ENCODE data around the gene GIPR.

The GIPR gene

DNA sequence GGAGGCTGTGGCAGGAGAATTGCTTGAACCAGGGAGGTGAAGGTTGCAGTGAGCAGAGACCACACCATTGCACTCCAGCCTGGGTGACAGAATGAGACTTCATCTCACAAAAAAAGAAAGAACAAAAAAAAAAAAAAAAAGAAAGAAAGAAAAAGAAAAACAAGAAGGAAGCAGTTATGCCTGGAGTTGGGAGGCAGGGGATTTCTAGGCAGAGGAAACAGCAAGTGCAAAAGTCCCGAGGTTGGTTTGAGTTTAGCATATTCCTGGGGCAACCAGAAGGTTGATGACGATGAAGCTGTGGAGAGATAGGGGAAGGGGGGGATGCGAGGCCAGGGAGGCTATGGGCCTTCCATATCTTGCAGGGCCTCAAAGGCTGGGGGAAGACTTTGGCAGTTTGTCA lies 17.3 kb upstream of the GIPR start:
- TF ChIP-seq, protein P1, sequence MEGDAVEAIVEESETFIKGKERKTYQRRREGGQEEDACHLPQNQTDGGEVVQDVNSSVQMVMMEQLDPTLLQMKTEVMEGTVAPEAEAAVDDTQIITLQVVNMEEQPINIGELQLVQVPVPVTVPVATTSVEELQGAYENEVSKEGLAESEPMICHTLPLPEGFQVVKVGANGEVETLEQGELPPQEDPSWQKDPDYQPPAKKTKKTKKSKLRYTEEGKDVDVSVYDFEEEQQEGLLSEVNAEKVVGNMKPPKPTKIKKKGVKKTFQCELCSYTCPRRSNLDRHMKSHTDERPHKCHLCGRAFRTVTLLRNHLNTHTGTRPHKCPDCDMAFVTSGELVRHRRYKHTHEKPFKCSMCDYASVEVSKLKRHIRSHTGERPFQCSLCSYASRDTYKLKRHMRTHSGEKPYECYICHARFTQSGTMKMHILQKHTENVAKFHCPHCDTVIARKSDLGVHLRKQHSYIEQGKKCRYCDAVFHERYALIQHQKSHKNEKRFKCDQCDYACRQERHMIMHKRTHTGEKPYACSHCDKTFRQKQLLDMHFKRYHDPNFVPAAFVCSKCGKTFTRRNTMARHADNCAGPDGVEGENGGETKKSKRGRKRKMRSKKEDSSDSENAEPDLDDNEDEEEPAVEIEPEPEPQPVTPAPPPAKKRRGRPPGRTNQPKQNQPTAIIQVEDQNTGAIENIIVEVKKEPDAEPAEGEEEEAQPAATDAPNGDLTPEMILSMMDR (IDR thresholded peaks at IDR 0.05; ENCODE audit: low read length, missing control alignments), result no peak
- no peak overlapping the region for H3K4me3 ChIP-seq (replicated peaks; ENCODE audit: low read depth, low read length)
- DNase-seq (ENCODE audit: low read depth), result no peak

DNA sequence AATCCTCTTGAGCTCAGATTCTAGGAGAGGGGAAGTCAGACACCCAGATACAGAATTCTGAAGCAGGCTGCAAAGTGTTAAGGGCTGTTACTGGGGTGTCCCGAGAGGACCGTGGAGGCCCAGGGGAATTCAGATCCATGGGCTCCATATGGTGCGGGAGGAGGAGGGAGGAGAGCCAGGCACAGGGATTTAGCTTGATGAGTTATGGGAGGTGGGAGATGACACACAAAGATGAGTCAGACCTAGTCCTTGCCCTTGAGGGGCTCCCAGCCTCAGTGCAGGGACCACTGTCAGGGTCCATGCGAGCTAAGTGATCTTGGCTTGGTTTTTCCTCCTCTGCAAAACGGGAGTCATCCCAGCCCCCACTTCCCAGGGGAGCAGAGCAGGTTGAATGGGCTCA lies 14.4 kb upstream of the GIPR start:
- H3K4me3 ChIP-seq (replicated peaks; ENCODE audit: low read depth, low read length), result no peak overlapping the region
- TF ChIP-seq, protein P1 (IDR thresholded peaks at IDR 0.05; ENCODE audit: low read length, missing control alignments), result no peak
- no peak for DNase-seq (ENCODE audit: low read depth)

DNA sequence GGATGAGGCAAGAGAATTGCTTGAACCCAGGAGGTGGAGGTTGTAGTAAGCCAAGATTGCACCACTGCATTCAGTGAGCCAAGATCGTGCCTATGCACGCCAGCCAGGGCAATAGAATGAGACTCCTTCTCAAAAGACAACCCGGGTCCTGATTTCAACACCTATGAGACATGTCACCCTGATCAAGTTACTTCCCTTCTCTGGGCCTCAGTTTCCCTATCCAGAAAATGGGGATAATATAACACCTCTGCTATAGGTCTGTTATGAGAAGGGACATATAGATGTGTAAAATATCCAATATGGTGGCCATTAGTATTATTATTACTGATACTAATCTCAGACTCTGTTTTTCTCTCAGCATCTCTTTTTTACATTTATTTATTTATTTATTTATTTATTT lies 12.9 kb upstream of the GIPR start:
- no peak for DNase-seq (ENCODE audit: low read depth)
- TF ChIP-seq, protein P1 (IDR thresholded peaks at IDR 0.05; ENCODE audit: low read length, missing control alignments), result no peak
- no peak overlapping the region for H3K4me3 ChIP-seq (replicated peaks; ENCODE audit: low read depth, low read length)

- TF ChIP-seq, protein P1 (IDR thresholded peaks at IDR 0.05; ENCODE audit: low read length, missing control alignments), result no peak
- no peak for DNase-seq (ENCODE audit: low read depth)
- no peak overlapping the region for H3K4me3 ChIP-seq (replicated peaks; ENCODE audit: low read depth, low read length)
Observed at GRCh38 chr19:45657520-45658167, 10.4 kb upstream of the GIPR start.

DNA sequence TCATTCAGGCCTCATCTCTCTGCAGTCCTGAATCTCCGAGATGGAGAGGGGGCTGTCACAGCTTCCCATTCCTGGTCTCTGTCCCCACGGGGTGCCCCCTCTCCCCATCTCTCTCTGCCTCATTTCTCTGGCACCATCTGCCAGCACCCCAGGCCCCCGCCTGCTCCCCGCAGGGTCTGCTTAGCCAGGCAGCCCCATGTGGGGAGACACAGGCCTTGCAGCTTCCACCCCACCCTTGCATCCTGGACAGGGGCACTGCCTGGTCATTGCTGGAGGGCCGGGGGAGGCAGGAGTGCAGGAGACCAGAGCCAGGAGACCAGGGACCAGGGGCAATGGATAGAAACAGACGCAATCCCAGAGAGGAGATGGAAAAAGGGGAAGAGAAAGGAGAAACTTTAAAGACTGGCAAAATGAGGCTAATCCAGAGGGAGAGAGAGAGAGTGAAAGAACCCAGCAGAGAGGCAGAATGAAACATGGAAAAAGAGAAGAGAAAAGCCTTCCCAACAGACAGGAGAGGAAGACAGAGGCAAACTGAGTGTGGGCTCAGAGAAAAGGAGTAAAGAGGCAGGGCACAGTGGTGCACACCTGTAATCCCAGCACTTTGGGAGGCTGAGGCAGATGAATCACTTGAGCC lies 8.8 kb upstream of the GIPR start:
- TF ChIP-seq, protein P1 (IDR thresholded peaks at IDR 0.05; ENCODE audit: low read length, missing control alignments), result no peak

DNA sequence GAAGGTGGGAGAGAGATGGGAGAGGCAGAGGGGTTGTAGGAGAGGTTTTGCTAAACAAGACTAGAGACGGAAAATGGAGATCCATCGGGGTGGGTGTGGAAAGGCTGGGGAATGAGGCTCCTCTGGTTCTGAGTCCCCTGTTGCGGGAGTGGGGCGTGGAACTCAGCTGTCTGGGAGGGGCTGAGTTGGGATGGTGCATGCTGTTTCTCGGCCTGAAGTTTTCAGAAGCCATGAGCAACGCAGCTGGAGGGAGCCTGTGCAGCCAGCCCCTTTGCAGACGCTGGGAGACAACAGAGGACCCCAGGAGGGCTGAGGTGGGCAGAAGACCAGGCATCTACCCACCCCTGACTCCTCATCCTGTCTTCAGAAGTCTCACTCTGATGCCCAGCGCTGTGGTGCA lies 7.4 kb upstream of the GIPR start:
- H3K4me3 ChIP-seq (replicated peaks; ENCODE audit: low read depth, low read length), result no peak overlapping the region
- DNase-seq (ENCODE audit: low read depth), result no peak
- TF ChIP-seq, protein P1 (IDR thresholded peaks at IDR 0.05; ENCODE audit: low read length, missing control alignments), result no peak

More for the DNA sequence above, 8.8 kb upstream of the GIPR start:
- no peak for DNase-seq (ENCODE audit: low read depth)
- H3K4me3 ChIP-seq (replicated peaks; ENCODE audit: low read depth, low read length), result no peak overlapping the region

GRCh38 chr19:45663800-45664199 lies 4.2 kb upstream of the GIPR start:
- DNase-seq (ENCODE audit: low read depth), result no peak
- no peak overlapping the region for H3K4me3 ChIP-seq (replicated peaks; ENCODE audit: low read depth, low read length)
- TF ChIP-seq, protein P1 (IDR thresholded peaks at IDR 0.05; ENCODE audit: low read length, missing control alignments), result no peak
